GM23248 (cell line): ENCODE measurements around the gene C3orf52.

ENCODE experiments used
- EZH2 ChIP-seq: fragments of 200-600 bp; sonication (generic); IDR thresholded peaks from 2 replicates; pipeline ENCODE4 v1.6.1; 2018; ENCODE audit warnings: antibody characterized with exemption, mild to moderate bottlenecking; ENCODE audit not compliant: insufficient read depth, poor library complexity, severe bottlenecking
- EZH2phosphoT487 ChIP-seq: fragments of 200-600 bp; sonication (generic); IDR thresholded peaks from 2 replicates; pipeline ENCODE4 v1.6.1; 2018; ENCODE audit warnings: antibody characterized with exemption, moderate library complexity, mild to moderate bottlenecking, low read depth; ENCODE audit not compliant: insufficient read depth

GRCh38 chr3:112132554-112132953 is 46.4 kb downstream of the C3orf52 start:
- TF ChIP-seq EZH2 (no peak), EZH2phosphoT487 (no peak)
